ENCODE measurements around the gene NCEH1. TPM values are rescaled to one million over a fixed set of nuclear protein-coding genes. Genes with fewer than 3 reads are reported as not detected.

The NCEH1 gene
- total RNA-seq, 2 donors from 2014 or later, result 14.1 to 16.5 TPM

- Mint-ChIP-seq H3K4me3 (peak overlapping the region; percentile 97), H3K9me3 (no peaks in the 10 kb centered on the region), H3K27me3 (ENCODE audit: insufficient read depth) (no peaks in the 10 kb centered on the region), H3K4me1 (peaks cover 39% of the 10 kb centered on the region), H3K36me3 (ENCODE audit: low read depth) (peaks cover 22% of the 10 kb centered on the region), H3K27ac (peak overlapping the region; percentile 79)
- no peak for DNase-seq
- peaks cover 3% of the 10 kb centered on the region for H3K4me1 ChIP-seq (ENCODE audit: control insufficient read depth, insufficient read depth, low read length)
- TF ChIP-seq CTCF (conservative IDR thresholded peaks at IDR 0.05), result no peak
- H3K27ac ChIP-seq (ENCODE audit: low read depth, low read length), result peak overlapping the region; percentile 42
- peaks cover 18% of the 10 kb centered on the region for H3K36me3 ChIP-seq (ENCODE audit: control insufficient read depth, insufficient read depth, low read length)
- H3K27me3 ChIP-seq (ENCODE audit: control insufficient read depth, insufficient read depth, low read length, poor library complexity, severe bottlenecking), result no peaks in the 10 kb centered on the region
- no peak overlapping the region for H3K9ac ChIP-seq (ENCODE audit: extremely low read depth, low read length, poor library complexity, severe bottlenecking)
- H3K4me3 ChIP-seq (ENCODE audit: low read length), result peak overlapping the region; percentile 6
- WGBS, 2 experiments (ENCODE audit: insufficient coverage in 1 of 2, insufficient read length in 1 of 2), result 35 to 58% methylated on average over 6 to 9 of the region's 9 CpGs
- H3K9me3 ChIP-seq (ENCODE audit: control insufficient read depth, low read length), result no peaks in the 10 kb centered on the region
These were observed 39.2 kb upstream of the NCEH1 start for GRCh38 chr3:172750069-172750367.

GRCh38 chr3:172749230-172749965, 38.5 kb upstream of the NCEH1 start:
- no peaks in the 10 kb centered on the region for H3K9me3 Mint-ChIP-seq
- Histone ChIP-seq H3K27ac (ENCODE audit: low read depth, low read length) (no peak overlapping the region), H3K4me1 (ENCODE audit: control insufficient read depth, insufficient read depth, low read length) (peaks cover 3% of the 10 kb centered on the region), H3K36me3 (ENCODE audit: control insufficient read depth, insufficient read depth, low read length) (peaks cover 12% of the 10 kb centered on the region), H3K4me3 (ENCODE audit: low read length) (no peak overlapping the region), H3K9ac (ENCODE audit: extremely low read depth, low read length, poor library complexity, severe bottlenecking) (no peak overlapping the region), H3K9me3 (ENCODE audit: control insufficient read depth, low read length) (no peaks in the 10 kb centered on the region), H3K27me3 (ENCODE audit: control insufficient read depth, insufficient read depth, low read length, poor library complexity, severe bottlenecking) (no peaks in the 10 kb centered on the region)
- WGBS, 2 experiments (ENCODE audit: insufficient coverage in 1 of 2, insufficient read length in 1 of 2), result 79 to 85% methylated on average over 6 to 7 of the region's 8 CpGs
- peaks cover 35% of the 10 kb centered on the region for H3K4me1 Mint-ChIP-seq
- peak overlapping the region; percentile 97 for H3K4me3 Mint-ChIP-seq
- no peak overlapping the region for H3K27ac Mint-ChIP-seq
- DNase-seq, result no peak
- TF ChIP-seq CTCF (conservative IDR thresholded peaks at IDR 0.05), result no peak
- H3K36me3 Mint-ChIP-seq (ENCODE audit: low read depth), result peaks cover 18% of the 10 kb centered on the region
- no peaks in the 10 kb centered on the region for H3K27me3 Mint-ChIP-seq (ENCODE audit: insufficient read depth)

GRCh38 chr3:172746475-172746874, 35.6 kb upstream of the NCEH1 start:
- Histone ChIP-seq H3K36me3 (ENCODE audit: control insufficient read depth, insufficient read depth, low read length) (no peaks in the 10 kb centered on the region), H3K9ac (ENCODE audit: extremely low read depth, low read length, poor library complexity, severe bottlenecking) (no peak overlapping the region), H3K27me3 (ENCODE audit: control insufficient read depth, insufficient read depth, low read length, poor library complexity, severe bottlenecking) (no peaks in the 10 kb centered on the region), H3K27ac (ENCODE audit: low read depth, low read length) (no peak overlapping the region), H3K4me3 (ENCODE audit: low read length) (no peak overlapping the region), H3K4me1 (ENCODE audit: control insufficient read depth, insufficient read depth, low read length) (peaks cover 3% of the 10 kb centered on the region), H3K9me3 (ENCODE audit: control insufficient read depth, low read length) (no peaks in the 10 kb centered on the region)
- DNase-seq, result no peak
- Mint-ChIP-seq H3K36me3 (ENCODE audit: low read depth) (no peaks in the 10 kb centered on the region), H3K27ac (no peak overlapping the region), H3K4me3 (no peak overlapping the region), H3K27me3 (ENCODE audit: insufficient read depth) (no peaks in the 10 kb centered on the region), H3K9me3 (no peaks in the 10 kb centered on the region), H3K4me1 (peaks cover 33% of the 10 kb centered on the region)
- 67 to 85% methylated on average over 2 of the region's 2 CpGs for WGBS, 2 experiments (ENCODE audit: insufficient coverage in 1 of 2, insufficient read length in 1 of 2)
- TF ChIP-seq CTCF (conservative IDR thresholded peaks at IDR 0.05), result no peak

All from endodermal cell (in vitro differentiated cells).